ENCODE data around the gene ADAMTS15.
A peak's percentile ranks its signal among the peaks of the same experiment; 100 is the strongest.

ADAMTS15 gene

DNA sequence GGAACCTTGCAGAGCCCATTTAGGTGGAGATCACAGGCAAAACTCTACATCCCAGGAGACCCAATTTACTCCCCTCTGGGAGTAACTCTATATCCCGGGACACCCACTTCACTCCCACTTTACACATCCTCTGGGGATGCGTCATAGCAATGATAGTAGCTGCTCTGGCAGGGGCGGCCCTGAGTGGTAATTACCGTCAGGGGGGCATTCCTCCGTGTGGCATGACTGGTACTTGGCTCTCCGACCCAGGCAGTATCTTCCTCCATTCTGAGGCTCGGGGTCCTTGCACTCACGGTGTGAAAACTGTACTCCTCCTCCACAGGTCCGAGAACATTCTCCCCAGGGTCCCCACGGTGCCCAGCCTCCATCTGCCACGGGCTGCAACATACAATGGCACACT, 37.2 kb upstream of the ADAMTS15 start:
- in situ Hi-C loops (cut with MboI; ENCODE audit: low sequenced_read_pairs, unreplicated experiment) = loop anchor here (25.0 kb wide), 1 partner anchor 474 kb away; no protein-coding TSS in a partner anchor
- TF ChIP-seq, protein P1, sequence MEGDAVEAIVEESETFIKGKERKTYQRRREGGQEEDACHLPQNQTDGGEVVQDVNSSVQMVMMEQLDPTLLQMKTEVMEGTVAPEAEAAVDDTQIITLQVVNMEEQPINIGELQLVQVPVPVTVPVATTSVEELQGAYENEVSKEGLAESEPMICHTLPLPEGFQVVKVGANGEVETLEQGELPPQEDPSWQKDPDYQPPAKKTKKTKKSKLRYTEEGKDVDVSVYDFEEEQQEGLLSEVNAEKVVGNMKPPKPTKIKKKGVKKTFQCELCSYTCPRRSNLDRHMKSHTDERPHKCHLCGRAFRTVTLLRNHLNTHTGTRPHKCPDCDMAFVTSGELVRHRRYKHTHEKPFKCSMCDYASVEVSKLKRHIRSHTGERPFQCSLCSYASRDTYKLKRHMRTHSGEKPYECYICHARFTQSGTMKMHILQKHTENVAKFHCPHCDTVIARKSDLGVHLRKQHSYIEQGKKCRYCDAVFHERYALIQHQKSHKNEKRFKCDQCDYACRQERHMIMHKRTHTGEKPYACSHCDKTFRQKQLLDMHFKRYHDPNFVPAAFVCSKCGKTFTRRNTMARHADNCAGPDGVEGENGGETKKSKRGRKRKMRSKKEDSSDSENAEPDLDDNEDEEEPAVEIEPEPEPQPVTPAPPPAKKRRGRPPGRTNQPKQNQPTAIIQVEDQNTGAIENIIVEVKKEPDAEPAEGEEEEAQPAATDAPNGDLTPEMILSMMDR (IDR thresholded peaks at IDR 0.05; ENCODE audit: borderline replicate concordance, control extremely low read depth, extremely low read depth, insufficient read depth, missing control alignments) = no peak
- no peak for DNase-seq (ENCODE audit: low spot score)

DNA sequence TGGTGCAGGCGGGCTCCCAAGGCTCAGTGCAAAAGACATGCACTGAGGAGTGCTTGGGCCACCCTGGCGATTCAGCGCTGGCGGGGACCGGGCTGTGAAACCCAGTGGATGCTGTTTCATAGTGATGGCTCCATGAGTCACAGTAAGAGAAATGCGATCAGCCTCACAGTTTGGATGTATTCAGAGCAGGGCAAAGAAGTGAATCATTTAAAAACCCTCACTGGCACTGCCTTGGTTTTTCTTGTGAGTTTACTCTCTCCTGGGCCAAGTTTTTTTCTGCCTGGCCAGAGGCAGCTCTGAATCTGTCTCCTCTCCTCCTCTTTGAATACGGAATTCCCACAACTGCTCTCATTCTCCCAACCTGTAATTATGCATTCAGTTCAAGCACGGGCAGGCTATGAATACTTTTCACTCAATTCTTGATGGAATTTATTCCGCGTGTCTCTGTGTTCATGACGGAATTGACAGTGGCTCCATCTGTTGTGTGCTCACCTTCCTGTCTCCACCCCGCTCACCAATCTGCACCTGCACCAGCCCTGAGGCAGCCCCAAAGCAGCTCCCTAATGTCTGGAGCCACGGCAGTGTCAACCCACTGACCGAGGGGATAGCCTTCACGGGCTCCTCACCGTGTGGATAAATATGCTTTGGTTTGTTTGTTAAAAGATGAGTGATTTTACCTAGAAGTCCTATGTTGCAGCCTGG, 34.9 kb upstream of the ADAMTS15 start:
- DNase-seq (ENCODE audit: low spot score) = no peak
- TF ChIP-seq, protein P1 (IDR thresholded peaks at IDR 0.05; ENCODE audit: borderline replicate concordance, control extremely low read depth, extremely low read depth, insufficient read depth, missing control alignments) = no peak
- in situ Hi-C loops (cut with MboI; ENCODE audit: low sequenced_read_pairs, unreplicated experiment) = loop anchor here (25.0 kb wide), 1 partner anchor 476 kb away; no protein-coding TSS in a partner anchor

DNA sequence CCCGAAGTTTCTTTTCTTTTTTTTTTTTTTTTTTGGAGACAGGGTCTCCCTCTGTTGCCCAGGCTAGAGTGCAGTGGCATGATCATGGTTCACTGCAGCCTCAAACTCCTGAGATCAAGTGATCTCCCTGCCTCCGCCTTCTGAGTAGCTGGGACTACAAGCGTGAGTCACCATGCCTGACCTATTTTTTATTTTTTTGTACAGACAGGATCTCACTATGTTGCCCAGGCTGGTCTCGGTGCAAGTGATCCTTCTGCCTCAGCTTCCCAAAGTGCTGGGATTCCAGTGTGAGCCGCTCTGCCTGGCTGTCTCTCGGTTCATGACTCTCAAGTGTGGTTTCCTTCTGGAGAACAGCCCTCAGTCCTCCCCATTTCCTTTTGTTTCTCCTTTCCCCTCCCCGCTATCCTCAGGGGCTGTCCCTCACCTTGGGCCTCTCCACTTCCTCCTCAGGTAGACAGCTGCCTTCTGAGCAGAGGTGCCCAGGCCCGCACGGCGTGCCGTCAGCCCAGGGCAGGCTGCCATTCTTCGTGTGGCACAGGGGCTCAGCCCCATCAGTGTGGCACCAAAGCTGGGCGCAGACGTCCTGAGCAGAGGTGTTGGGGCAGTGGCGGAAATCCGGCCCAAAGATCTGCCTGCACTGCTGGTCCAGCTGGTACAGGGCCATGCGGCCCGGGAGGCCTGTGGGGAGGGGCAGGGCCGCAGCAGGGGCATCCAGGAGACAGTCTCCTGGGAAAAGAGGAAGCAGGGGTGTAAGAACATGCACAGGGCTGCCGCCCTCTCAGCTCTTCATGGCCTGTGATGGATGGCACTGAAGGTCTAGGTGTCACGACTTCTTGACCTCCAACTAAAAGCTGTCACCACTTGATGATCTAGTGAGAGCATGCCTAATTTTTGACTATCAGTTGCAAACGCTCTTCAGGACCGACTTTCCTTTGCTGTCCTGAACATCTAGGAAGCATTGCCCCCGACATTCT, 34.1 kb upstream of the ADAMTS15 start:
- in situ Hi-C loops (cut with MboI; ENCODE audit: low sequenced_read_pairs, unreplicated experiment) = loop anchor here (25.0 kb wide), 1 partner anchor 477 kb away; no protein-coding TSS in a partner anchor
- DNase-seq (ENCODE audit: low spot score) = no peak
- TF ChIP-seq, protein P1 (IDR thresholded peaks at IDR 0.05; ENCODE audit: borderline replicate concordance, control extremely low read depth, extremely low read depth, insufficient read depth, missing control alignments) = no peak

DNA sequence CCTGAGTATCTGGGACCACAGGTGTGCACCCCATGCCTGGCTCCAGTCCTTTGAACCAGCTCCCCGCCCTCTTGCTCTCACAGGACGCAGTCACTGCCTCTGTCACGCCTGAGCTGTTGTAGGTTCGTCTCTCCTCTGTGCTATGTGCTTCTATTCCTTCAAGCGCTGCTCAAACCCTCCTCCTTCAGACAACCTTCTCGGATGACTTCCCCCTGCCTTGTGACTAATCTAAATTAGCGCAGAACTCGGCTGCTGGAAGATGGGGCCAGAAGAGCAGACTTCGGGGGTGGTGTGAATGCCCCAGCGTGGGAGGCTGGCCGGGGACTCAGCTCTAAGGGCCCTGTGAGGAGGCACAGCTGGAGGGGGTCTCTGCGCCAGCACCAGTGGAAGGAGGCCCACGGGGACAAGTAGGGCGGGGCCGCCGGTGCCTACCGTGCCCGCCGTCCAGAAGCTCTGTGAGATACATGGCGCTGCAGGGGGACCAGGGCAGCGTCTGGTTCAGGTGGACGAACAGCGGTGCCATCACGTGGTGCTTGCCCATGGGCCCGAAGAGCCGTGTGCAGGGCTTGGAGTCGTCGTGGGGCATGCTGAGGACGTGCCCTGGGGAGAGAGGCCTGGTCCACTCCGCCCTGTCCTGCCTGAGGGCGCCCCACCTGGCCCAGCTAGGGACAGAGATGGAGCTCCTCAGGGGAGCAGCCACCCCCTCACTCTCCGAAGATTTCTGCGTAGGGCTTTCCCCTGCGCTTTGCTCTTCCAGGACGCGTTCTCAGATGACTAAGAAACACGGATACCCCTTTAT, 32.5 kb upstream of the ADAMTS15 start:
- in situ Hi-C loops (cut with MboI; ENCODE audit: low sequenced_read_pairs, unreplicated experiment) = loop anchor here (25.0 kb wide), 1 partner anchor 479 kb away; no protein-coding TSS in a partner anchor
- DNase-seq (ENCODE audit: low spot score) = no peak
- TF ChIP-seq, protein P1 (IDR thresholded peaks at IDR 0.05; ENCODE audit: borderline replicate concordance, control extremely low read depth, extremely low read depth, insufficient read depth, missing control alignments) = no peak

DNA sequence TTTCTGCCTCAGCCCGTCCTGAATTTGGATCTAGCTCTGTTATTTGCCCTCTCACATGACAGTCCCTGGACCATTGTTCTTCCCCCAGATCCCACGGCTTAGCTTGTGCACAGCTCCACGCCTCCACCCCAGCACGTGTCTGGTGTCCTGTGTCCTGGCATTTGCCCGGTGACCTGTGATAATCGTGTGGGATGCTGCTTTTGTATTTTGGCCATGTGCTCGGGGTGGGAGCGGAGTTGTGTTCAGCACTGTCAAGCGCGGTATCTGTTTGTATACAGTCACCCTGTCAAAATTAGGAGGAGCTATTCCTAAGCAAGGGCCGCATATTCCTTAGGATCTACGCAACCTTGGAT, 31.9 kb upstream of the ADAMTS15 start:
- TF ChIP-seq, protein P1 (IDR thresholded peaks at IDR 0.05; ENCODE audit: borderline replicate concordance, control extremely low read depth, extremely low read depth, insufficient read depth, missing control alignments) = no peak
- peak; percentile 18 for DNase-seq (ENCODE audit: low spot score)
- in situ Hi-C loops (cut with MboI; ENCODE audit: low sequenced_read_pairs, unreplicated experiment) = loop anchor here (25.0 kb wide), 1 partner anchor 479 kb away; no protein-coding TSS in a partner anchor

DNA sequence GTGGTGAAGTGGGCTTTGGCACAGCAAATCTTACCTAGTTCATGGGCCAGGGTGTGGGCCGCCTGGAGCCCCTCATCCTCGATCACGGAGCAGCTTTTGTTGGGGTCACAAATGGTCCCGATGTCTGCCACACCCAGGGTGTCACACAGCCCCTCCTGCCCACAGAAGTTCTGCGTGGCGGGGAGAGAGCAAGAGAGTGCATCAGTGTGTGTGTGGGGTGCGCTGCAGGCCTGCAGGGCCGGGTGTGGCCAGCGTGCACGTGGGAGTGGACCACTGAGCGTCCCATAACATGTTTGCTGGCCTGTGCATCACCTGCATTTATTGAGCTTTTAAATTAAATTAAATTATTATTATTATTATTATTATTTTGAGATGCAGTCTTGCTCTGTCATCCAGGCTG, 31.5 kb upstream of the ADAMTS15 start:
- in situ Hi-C loops (cut with MboI; ENCODE audit: low sequenced_read_pairs, unreplicated experiment) = loop anchor here (25.0 kb wide), 1 partner anchor 480 kb away; no protein-coding TSS in a partner anchor
- no peak for DNase-seq (ENCODE audit: low spot score)
- TF ChIP-seq, protein P1 (IDR thresholded peaks at IDR 0.05; ENCODE audit: borderline replicate concordance, control extremely low read depth, extremely low read depth, insufficient read depth, missing control alignments) = no peak

Data from GM13976 (cell line).